HepG2 (cell line): ENCODE measurements around the gene TM4SF5. TPM values are rescaled to one million over a fixed set of nuclear protein-coding genes. Genes with fewer than 3 reads are reported as not detected.

Source experiments
- ARID5B ChIP-seq: IDR thresholded peaks from 2 replicates; pipeline ENCODE4 v1.4.0; 2020; ENCODE audit warnings: mild to moderate bottlenecking, missing genetic modification reagents
- CC2D1A ChIP-seq: sonication (generic); formaldehyde crosslinking; IDR thresholded peaks from 2 replicates; pipeline ENCODE4 v1.8.1; 2023; ENCODE audit warnings: mild to moderate bottlenecking, missing genetic modification reagents
- EHMT2 ChIP-seq: fragments of 200-600 bp; sonication (generic); IDR thresholded peaks from 2 replicates; pipeline ENCODE4 v1.7.0; 2017; ENCODE audit warnings: antibody characterized with exemption, low read depth, low read length, borderline replicate concordance
- ESRRA ChIP-seq: sonication (generic); formaldehyde crosslinking; IDR thresholded peaks from 2 replicates; pipeline ENCODE4 v1.5.1; 2020; ENCODE audit warnings: mild to moderate bottlenecking, low read depth, missing genetic modification reagents
- FOXA3 ChIP-seq: IDR thresholded peaks from 2 replicates; pipeline ENCODE4 v1.6.1; 2016; ENCODE audit warnings: missing genetic modification reagents, missing compliant biosample characterization
- FOXC1 ChIP-seq: sonication (generic); formaldehyde crosslinking; IDR thresholded peaks from 2 replicates; pipeline ENCODE4 v1.8.0; 2022; ENCODE audit warnings: mild to moderate bottlenecking, missing genetic modification reagents, borderline replicate concordance
- FOXK2 ChIP-seq: fragments of 450-650 bp; IDR thresholded peaks from 2 replicates; pipeline ENCODE4 v1.6.1; 2016
- HNRNPLL ChIP-seq: fragments of 200-400 bp; formaldehyde crosslinking; IDR thresholded peaks from 2 replicates; pipeline ENCODE4 v1.6.1; 2017; ENCODE audit warnings: mild to moderate bottlenecking, low read depth, low read length; ENCODE audit not compliant: poor library complexity, severe bottlenecking
- HOXA9 ChIP-seq: sonication (generic); formaldehyde crosslinking; IDR thresholded peaks from 2 replicates; pipeline ENCODE4 v1.8.1; 2022; ENCODE audit warnings: missing genetic modification reagents, mild to moderate bottlenecking, moderate library complexity, borderline replicate concordance
- IRF9 ChIP-seq: sonication (generic); formaldehyde crosslinking; IDR thresholded peaks from 2 replicates; pipeline ENCODE4 v1.8.0; 2022; ENCODE audit warnings: missing genetic modification reagents, mild to moderate bottlenecking, borderline replicate concordance
- NFE2 ChIP-seq: sonication (generic); formaldehyde crosslinking; IDR thresholded peaks from 2 replicates; pipeline ENCODE4 v1.4.0; 2020; ENCODE audit warnings: missing genetic modification reagents
- POLR2AphosphoS2 ChIP-seq: IDR thresholded peaks from 2 replicates; pipeline ENCODE4 v1.6.1; 2011; ENCODE audit warnings: low read depth, low read length, improper control_type of control experiment
- RBM39 ChIP-seq: fragments of 200-400 bp; formaldehyde crosslinking; IDR thresholded peaks from one replicate; pipeline ENCODE4 v1.6.1; 2018; ENCODE audit warnings: antibody characterized with exemption, mild to moderate bottlenecking, low read depth, low read length; ENCODE audit not compliant: poor library complexity, severe bottlenecking
- SNAI1 ChIP-seq: sonication (generic); formaldehyde crosslinking; IDR thresholded peaks from 2 replicates; pipeline ENCODE4 v1.5.0; 2020; ENCODE audit warnings: mild to moderate bottlenecking, missing genetic modification reagents, borderline replicate concordance
- THAP8 ChIP-seq: sonication (generic); formaldehyde crosslinking; IDR thresholded peaks from 2 replicates; pipeline ENCODE4 v1.5.1; 2020; ENCODE audit warnings: missing genetic modification reagents, mild to moderate bottlenecking, borderline replicate concordance
- TOE1 ChIP-seq: sonication (generic); formaldehyde crosslinking; IDR thresholded peaks from 2 replicates; pipeline ENCODE4 v1.4.0; 2020; ENCODE audit warnings: mild to moderate bottlenecking, missing genetic modification reagents
- ZBTB42 ChIP-seq: sonication (generic); formaldehyde crosslinking; IDR thresholded peaks from 2 replicates; pipeline ENCODE4 v1.5.0; 2020; ENCODE audit warnings: mild to moderate bottlenecking, missing genetic modification reagents
- ZNF543 ChIP-seq: sonication (generic); formaldehyde crosslinking; IDR thresholded peaks from 2 replicates; pipeline ENCODE4 v1.4.0; 2020; ENCODE audit warnings: mild to moderate bottlenecking, missing genetic modification reagents
- ZNF557 ChIP-seq: sonication (generic); formaldehyde crosslinking; IDR thresholded peaks from 2 replicates; pipeline ENCODE4 v1.4.0; 2020; ENCODE audit warnings: missing genetic modification reagents
- ZNF776 ChIP-seq: sonication (generic); formaldehyde crosslinking; IDR thresholded peaks from 2 replicates; pipeline ENCODE4 v1.4.0; 2020; ENCODE audit warnings: mild to moderate bottlenecking, missing genetic modification reagents
- ZNF784 ChIP-seq: sonication (generic); formaldehyde crosslinking; IDR thresholded peaks from 2 replicates; pipeline ENCODE4 v1.5.1; 2020; ENCODE audit warnings: missing genetic modification reagents, mild to moderate bottlenecking, borderline replicate concordance
- polyA plus RNA-seq, 8 experiments: library from polyadenylated mRNA; depleted of rRNA in 3 of 8; stranded (reverse) in 7 of 8; unstranded in 1 of 8; fragments of >200 nt; fragmentation: Illumina TruSeq in 4 of 8; extraction: Trizol in 4 of 8; gene quantifications; 2 replicates each; pipeline versions ENCODE4 v1.2.1 to v1.2.3, GENCODE V29; 2011 to 2016; ENCODE audit warnings: low read depth in 4 of 8, missing spikeins in 1 of 8, mixed read lengths in 1 of 8; ENCODE audit not compliant: insufficient read depth in 1 of 8
- total RNA-seq, 5 experiments: library from RNA; depleted of rRNA; stranded (reverse); fragments of >200 nt; fragmentation: Illumina TruSeq; extraction: Trizol; gene quantifications; 2 replicates each; pipeline ENCODE4 v1.2.3, GENCODE V29; 2016; ENCODE audit warnings: low read depth in 1 of 5

TM4SF5 gene
- total and polyA plus RNA-seq, 2 of the 13 experiments (the other 11 are each of a cell fraction or from before 2014, with no cell fraction given), result 30.1 to 126 TPM

- TF ChIP-seq ARID5B (no peak), ZBTB42 (CRISPR knock-in tag) (no peak), POLR2AphosphoS2 (no peak), TOE1 (no peak), ZNF784 (no peak), SNAI1 (CRISPR knock-in tag) (no peak), IRF9 (no peak), ZNF543 (CRISPR knock-in tag) (no peak), RBM39 (peak; percentile 40), EHMT2 (no peak), HOXA9 (CRISPR knock-in tag) (no peak), HNRNPLL (peak; percentile 26), CC2D1A (CRISPR knock-in tag) (no peak), ZNF557 (CRISPR knock-in tag) (no peak), FOXA3 (CRISPR knock-in tag) (no peak), THAP8 (CRISPR knock-in tag) (no peak), FOXC1 (CRISPR knock-in tag) (no peak), FOXK2 (no peak), ESRRA (CRISPR knock-in tag) (no peak), ZNF776 (CRISPR knock-in tag) (no peak), NFE2 (CRISPR knock-in tag) (no peak)
Measured at GRCh38 chr17:4806777-4807604, 35.3 kb downstream of the TM4SF5 start, which contains the start of gene PLD2 (continued).
